Thyroid gland (tissue), 4 donors: ENCODE data around the gene ATG13. TPM values are rescaled to one million over a fixed set of nuclear protein-coding genes. Genes with fewer than 3 reads are reported as not detected.

Source experiments
- DNase-seq, 2 donors: peaks; one replicate each; pipeline ENCODE4 v3.0.0-alpha.2; 2019
- H3K27ac ChIP-seq, 3 donors: fragments of 200-600 bp; sonication (generic); 1 replicate in 2 of 3; 2 replicates in 1 of 3; pipeline ENCODE4 v1.5.1; 2016 to 2019; ENCODE audit warnings: mild to moderate bottlenecking in 1 of 3, moderate library complexity in 1 of 3
- H3K27me3 ChIP-seq: fragments of 200-600 bp; sonication (generic); one replicate; pipeline ENCODE4 v1.5.1; 2019
- H3K36me3 ChIP-seq, 2 donors: fragments of 200-600 bp; sonication (generic); one replicate each; pipeline ENCODE4 v1.5.1; 2016 to 2019
- H3K4me1 ChIP-seq, 2 donors: fragments of 200-600 bp; sonication (generic); one replicate each; pipeline ENCODE4 v1.5.1; 2017 to 2019
- H3K4me3 ChIP-seq, 3 donors: fragments of 200-600 bp; sonication (generic); replicated peaks in 1 of 3; 1 replicate in 2 of 3; 2 replicates in 1 of 3; pipeline ENCODE4 v1.5.1; 2016; ENCODE audit warnings: mild to moderate bottlenecking in 1 of 3
- H3K9me3 ChIP-seq: fragments of 200-600 bp; sonication (generic); one replicate; pipeline ENCODE4 v1.5.1; 2017
- POLR2A ChIP-seq, 2 donors: fragments of 450-650 bp; IDR thresholded peaks; one replicate each; pipeline ENCODE4 v1.6.1; 2017; ENCODE audit warnings: antibody characterized with exemption in 2 of 2, mild to moderate bottlenecking in 2 of 2, moderate library complexity in 1 of 2
- WGBS, 2 donors: methylation state at CpG; one replicate each; pipeline ENCODE4 v1.1.5; 2017; 5-methylcytosine and 5-hydroxymethylcytosine counted together
- intact Hi-C: fragments of 100-400 bp; cut with DNase I; formaldehyde crosslinking; loops from one replicate; pipeline ENCODE4 v1.15.1; 2023
- total RNA-seq, 4 donors: library from RNA; depleted of rRNA; stranded (reverse); fragments of >200 nt; gene quantifications; one replicate each; pipeline ENCODE4 v1.2.3, GENCODE V29; 2016
- TF ChIP-seq, protein P1 (sequence below), 6 experiments: fragments of 200-600 bp in 3 of 6; fragments of 450-650 bp in 3 of 6; sonication (generic) in 3 of 6; IDR thresholded peaks; one replicate each; pipeline ENCODE4 v1.5.1; 2016 to 2019; ENCODE audit warnings: antibody characterized with exemption in 6 of 6, mild to moderate bottlenecking in 2 of 6, inconsistent platforms in 1 of 6, moderate library complexity in 1 of 6

The ATG13 gene
- total RNA-seq, 4 donors from 2014 or later: 85.7 to 148 (median 113) TPM

DNA sequence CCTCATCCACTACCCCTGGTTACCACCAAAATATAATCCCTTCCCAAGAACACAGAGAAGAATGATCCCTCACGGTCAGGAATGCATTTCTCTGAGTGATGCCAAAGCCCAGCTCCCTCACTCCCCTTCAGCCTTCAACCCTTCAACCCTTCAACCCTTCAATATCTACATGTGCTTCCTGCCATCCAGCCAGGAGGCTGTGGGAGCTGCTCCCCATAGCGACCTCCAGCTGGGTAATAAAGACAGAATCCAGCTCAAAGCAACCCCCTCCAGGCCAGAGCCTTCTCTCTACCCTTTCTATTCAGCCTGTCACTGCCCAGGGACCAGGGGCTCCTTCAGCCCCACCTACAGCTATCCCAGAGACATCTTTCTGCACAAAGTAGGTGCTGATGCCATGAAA, 80.4 kb downstream of the ATG13 start:
- intact Hi-C loops: no loop called here
- no peak overlapping the region for H3K4me3 ChIP-seq
- H3K27me3 ChIP-seq: no peaks in the 10 kb centered on the region
- DNase-seq: no peak
- H3K36me3 ChIP-seq: peaks cover 18 to 25% of the 10 kb centered on the region in 2 donors
- H3K27ac ChIP-seq: peak overlapping the region in 2 of 3 donors; percentile 28 to 31
- H3K4me1 ChIP-seq: peaks cover 16 to 34% of the 10 kb centered on the region in 2 donors
- TF ChIP-seq POLR2A (IDR thresholded peaks at IDR 0.05): no peak
- TF ChIP-seq, protein P1, sequence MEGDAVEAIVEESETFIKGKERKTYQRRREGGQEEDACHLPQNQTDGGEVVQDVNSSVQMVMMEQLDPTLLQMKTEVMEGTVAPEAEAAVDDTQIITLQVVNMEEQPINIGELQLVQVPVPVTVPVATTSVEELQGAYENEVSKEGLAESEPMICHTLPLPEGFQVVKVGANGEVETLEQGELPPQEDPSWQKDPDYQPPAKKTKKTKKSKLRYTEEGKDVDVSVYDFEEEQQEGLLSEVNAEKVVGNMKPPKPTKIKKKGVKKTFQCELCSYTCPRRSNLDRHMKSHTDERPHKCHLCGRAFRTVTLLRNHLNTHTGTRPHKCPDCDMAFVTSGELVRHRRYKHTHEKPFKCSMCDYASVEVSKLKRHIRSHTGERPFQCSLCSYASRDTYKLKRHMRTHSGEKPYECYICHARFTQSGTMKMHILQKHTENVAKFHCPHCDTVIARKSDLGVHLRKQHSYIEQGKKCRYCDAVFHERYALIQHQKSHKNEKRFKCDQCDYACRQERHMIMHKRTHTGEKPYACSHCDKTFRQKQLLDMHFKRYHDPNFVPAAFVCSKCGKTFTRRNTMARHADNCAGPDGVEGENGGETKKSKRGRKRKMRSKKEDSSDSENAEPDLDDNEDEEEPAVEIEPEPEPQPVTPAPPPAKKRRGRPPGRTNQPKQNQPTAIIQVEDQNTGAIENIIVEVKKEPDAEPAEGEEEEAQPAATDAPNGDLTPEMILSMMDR (IDR thresholded peaks at IDR 0.05): no peak
- 41 to 46% methylated on average over 2 of the region's 2 CpGs for WGBS, 2 donors
- H3K9me3 ChIP-seq: no peaks in the 10 kb centered on the region

- DNase-seq: no peak
- TF ChIP-seq POLR2A (IDR thresholded peaks at IDR 0.05): no peak
- TF ChIP-seq, protein P1 (IDR thresholded peaks at IDR 0.05): no peak
- Histone ChIP-seq H3K27me3 (no peaks in the 10 kb centered on the region), H3K4me1 (peaks cover 16 to 34% of the 10 kb centered on the region in 2 donors), H3K4me3 (no peak overlapping the region), H3K27ac (no peak overlapping the region), H3K36me3 (peaks cover 23 to 27% of the 10 kb centered on the region in 2 donors), H3K9me3 (no peaks in the 10 kb centered on the region)
- 70 to 89% methylated on average over 1 of the region's 1 CpG for WGBS, 2 donors
- intact Hi-C loops: no loop called here
Observed at GRCh38 chr11:46698597-46698996, 81.2 kb downstream of the ATG13 start.

- peak in 1 of 2 donors; percentile 73 for TF ChIP-seq POLR2A (IDR thresholded peaks at IDR 0.05)
- TF ChIP-seq, protein P1 (IDR thresholded peaks at IDR 0.05): peak in 1 of 6 experiments; percentile 5
- DNase-seq: peak; percentile 99 to 100
- Histone ChIP-seq H3K4me1 (peaks cover 16 to 34% of the 10 kb centered on the region in 2 donors), H3K4me3 (peak within 1 kb of the TSS; percentile 76 to 93 (median 89)), H3K27me3 (no peaks in the 10 kb centered on the region), H3K27ac (peak within 1 kb of the TSS; percentile 86 to 92 (median 88)), H3K9me3 (no peaks in the 10 kb centered on the region), H3K36me3 (peaks cover 26 to 30% of the 10 kb centered on the region in 2 donors)
- intact Hi-C loops: no loop called here
- 0% methylated on average over 34 to 44 of the region's 44 CpGs for WGBS, 2 donors
Observed at GRCh38 chr11:46700241-46701077, 83.1 kb downstream of the ATG13 start, which contains the start of the genes ARHGAP1 and ZNF408. Gene ARHGAP1 (minus strand): TSS chr11:46700619. CDS start chr11:46696107, 4,512 bp downstream. Gene ZNF408 (plus strand): TSS chr11:46701031. CDS start chr11:46701048, 17 bp downstream.

DNA sequence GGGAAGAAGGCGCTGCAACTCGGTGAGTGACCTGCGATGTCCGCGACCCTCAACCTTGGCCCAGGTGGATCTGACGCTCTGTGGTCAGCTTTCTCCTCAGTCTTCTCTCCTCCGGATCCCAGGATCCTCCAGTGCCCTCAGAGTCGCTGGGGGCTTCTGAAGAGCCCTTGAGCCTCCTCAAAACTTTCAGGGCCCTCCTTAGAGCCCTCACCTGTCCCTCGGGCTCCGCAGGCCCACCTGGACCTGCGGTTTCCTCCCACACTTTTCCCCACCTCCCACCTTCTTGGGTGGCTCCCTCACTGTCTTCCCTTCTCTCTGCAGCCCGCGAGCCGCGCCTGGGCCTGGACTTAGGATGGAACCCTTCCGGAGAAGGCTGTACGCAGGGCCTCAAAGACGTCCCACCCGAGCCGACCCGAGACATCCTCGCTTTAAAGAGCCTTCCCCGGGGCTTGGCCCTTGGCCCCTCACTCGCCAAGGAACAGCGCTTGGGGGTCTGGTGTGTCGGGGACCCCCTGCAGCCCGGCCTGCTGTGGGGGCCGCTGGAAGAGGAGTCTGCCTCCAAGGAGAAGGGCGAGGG, 83.8 kb downstream of the ATG13 start:
- intact Hi-C loops: no loop called here
- Histone ChIP-seq H3K27ac (peak overlapping the region; percentile 86 to 92 (median 88)), H3K4me1 (peaks cover 16 to 34% of the 10 kb centered on the region in 2 donors), H3K36me3 (peaks cover 28 to 34% of the 10 kb centered on the region in 2 donors), H3K4me3 (peak overlapping the region; percentile 76 to 93 (median 89)), H3K9me3 (no peaks in the 10 kb centered on the region), H3K27me3 (no peaks in the 10 kb centered on the region)
- 1% methylated on average over 29 of the region's 29 CpGs for WGBS, 2 donors
- TF ChIP-seq POLR2A (IDR thresholded peaks at IDR 0.05): no peak
- TF ChIP-seq, protein P1 (IDR thresholded peaks at IDR 0.05): peak in 1 of 6 experiments; percentile 2
- DNase-seq: no peak
